Osteocyte (in vitro differentiated cells): ENCODE measurements around the gene NELFE. TPM values are rescaled to one million over a fixed set of nuclear protein-coding genes. Genes with fewer than 3 reads are reported as not detected.
A peak's percentile ranks its signal among the peaks of the same experiment; 100 is the strongest.
"Not testable (repeated sequence)": the region's sequence is repeated elsewhere in the genome, so short reads cannot be mapped to it uniquely, and the experiment has no call there.

Experiments used
- DNase-seq: peaks from one replicate; pipeline ENCODE4 v3.0.0; 2021; ENCODE audit warnings: mixed read lengths; ENCODE audit not compliant: unreplicated experiment; ENCODE audit errors: extremely low spot score
- H3K27ac Mint-ChIP-seq: one replicate; pipeline ENCODE4 v1.8.0; 2021; ENCODE audit warnings: mild to moderate bottlenecking, mixed read lengths; ENCODE audit not compliant: unreplicated experiment
- H3K27me3 Mint-ChIP-seq: one replicate; pipeline ENCODE4 v1.8.0; 2021; ENCODE audit warnings: mixed read lengths; ENCODE audit not compliant: unreplicated experiment
- H3K36me3 Mint-ChIP-seq: one replicate; pipeline ENCODE4 v1.8.0; 2021; ENCODE audit warnings: mixed read lengths; ENCODE audit not compliant: unreplicated experiment
- H3K4me1 Mint-ChIP-seq: one replicate; pipeline ENCODE4 v1.8.0; 2021; ENCODE audit warnings: mixed read lengths; ENCODE audit not compliant: unreplicated experiment
- H3K4me3 Mint-ChIP-seq: one replicate; pipeline ENCODE4 v1.8.0; 2021; ENCODE audit warnings: mild to moderate bottlenecking, moderate library complexity, mixed read lengths; ENCODE audit not compliant: unreplicated experiment
- H3K9me3 Mint-ChIP-seq: one replicate; pipeline ENCODE4 v1.8.0; 2021; ENCODE audit warnings: mixed read lengths; ENCODE audit not compliant: unreplicated experiment
- CTCF ChIP-seq: fragments of 200-600 bp; sonication (generic); IDR thresholded peaks from 2 replicates; pipeline ENCODE4 v1.5.0; 2021; ENCODE audit warnings: antibody characterized with exemption, mild to moderate bottlenecking, moderate library complexity
- long read RNA-seq: library from polyadenylated mRNA; unstranded; transcript quantifications from one replicate; pipeline ENCODE4 v2.0.0, GENCODE V29; 2021
- total RNA-seq: library from RNA; stranded (reverse); gene quantifications from 2 replicates; pipeline ENCODE4 v1.2.1, GENCODE V29; 2021

The NELFE gene
- total RNA-seq = 59.3 and 66.8 TPM in 2 replicates
- long read RNA-seq, transcript NELFE-202 (11 exons, 1,584 nt) = major isoform, 168 of 222 reads
- long read RNA-seq, transcript NELFE-208 (10 exons, 1,543 nt) = minor isoform, 7 of 222 reads
- long read RNA-seq, partial matches to known transcripts = 14 of 222 reads
- long read RNA-seq, other reads (novel, unspliced or antisense) = 32 of 222 reads

- Mint-ChIP-seq H3K27me3 (no peaks in the 10 kb centered on the region), H3K36me3 (peaks cover 48% of the 10 kb centered on the region), H3K4me3 (peak within 1 kb of the TSS; percentile 96), H3K4me1 (peaks cover 23% of the 10 kb centered on the region), H3K27ac (peak within 1 kb of the TSS; percentile 95), H3K9me3 (no peaks in the 10 kb centered on the region)
- no peak for TF ChIP-seq CTCF
- peak; percentile 99 for DNase-seq
Measured at GRCh38 chr6:31958741-31959739, at the start of gene NELFE, which contains the start of gene SKIC2. NELFE (minus strand) TSS chr6:31958971; CDS start chr6:31958446, 525 bp downstream. SKIC2 (plus strand) TSS chr6:31959175; CDS start chr6:31959193, 18 bp downstream.

- H3K4me3 Mint-ChIP-seq, H3K27ac Mint-ChIP-seq, H3K36me3 Mint-ChIP-seq, H3K27me3 Mint-ChIP-seq, H3K9me3 Mint-ChIP-seq, DNase-seq, H3K4me1 Mint-ChIP-seq: not testable (repeated sequence)
Measured at GRCh38 chr6:32008037-32008436, 49.3 kb upstream of the NELFE start.

GRCh38 chr6:32007086-32007485 lies 48.3 kb upstream of the NELFE start:
- DNase-seq, H3K27me3 Mint-ChIP-seq, H3K9me3 Mint-ChIP-seq, H3K4me3 Mint-ChIP-seq, H3K36me3 Mint-ChIP-seq, H3K27ac Mint-ChIP-seq, H3K4me1 Mint-ChIP-seq: not testable (repeated sequence)

- not testable (repeated sequence) for H3K4me3 Mint-ChIP-seq, H3K27ac Mint-ChIP-seq, H3K27me3 Mint-ChIP-seq, H3K9me3 Mint-ChIP-seq, H3K36me3 Mint-ChIP-seq, H3K4me1 Mint-ChIP-seq, DNase-seq
Measured at GRCh38 chr6:32005991-32006529, 47.3 kb upstream of the NELFE start.

GRCh38 chr6:32005538-32005880 lies 46.7 kb upstream of the NELFE start:
- DNase-seq, H3K4me3 Mint-ChIP-seq, H3K27me3 Mint-ChIP-seq, H3K27ac Mint-ChIP-seq, H3K9me3 Mint-ChIP-seq, H3K36me3 Mint-ChIP-seq, H3K4me1 Mint-ChIP-seq: not testable (repeated sequence)

- H3K4me1 Mint-ChIP-seq, H3K9me3 Mint-ChIP-seq, H3K27ac Mint-ChIP-seq, H3K36me3 Mint-ChIP-seq, DNase-seq, H3K4me3 Mint-ChIP-seq, H3K27me3 Mint-ChIP-seq: not testable (repeated sequence)
Measured at GRCh38 chr6:32004864-32005537, 46.2 kb upstream of the NELFE start.

- not testable (repeated sequence) for H3K9me3 Mint-ChIP-seq, H3K36me3 Mint-ChIP-seq, H3K27me3 Mint-ChIP-seq, H3K4me1 Mint-ChIP-seq, H3K27ac Mint-ChIP-seq, DNase-seq, H3K4me3 Mint-ChIP-seq
Measured at GRCh38 chr6:32004393-32004792, 45.6 kb upstream of the NELFE start.

- DNase-seq, H3K9me3 Mint-ChIP-seq, H3K4me1 Mint-ChIP-seq, H3K4me3 Mint-ChIP-seq, H3K36me3 Mint-ChIP-seq, H3K27ac Mint-ChIP-seq, H3K27me3 Mint-ChIP-seq: not testable (repeated sequence)
Measured at GRCh38 chr6:32003301-32003700, 44.5 kb upstream of the NELFE start.

GRCh38 chr6:32002546-32003268 lies 43.9 kb upstream of the NELFE start:
- not testable (repeated sequence) for H3K27me3 Mint-ChIP-seq

GRCh38 chr6:31996385-31996784 lies 37.6 kb upstream of the NELFE start:
- not testable (repeated sequence) for H3K9me3 Mint-ChIP-seq

More at GRCh38 chr6:32002546-32003268, 43.9 kb upstream of the NELFE start:
- H3K4me3 Mint-ChIP-seq, H3K4me1 Mint-ChIP-seq, H3K9me3 Mint-ChIP-seq, H3K36me3 Mint-ChIP-seq, H3K27ac Mint-ChIP-seq, DNase-seq: not testable (repeated sequence)

More at GRCh38 chr6:31996385-31996784, 37.6 kb upstream of the NELFE start:
- H3K4me3 Mint-ChIP-seq, H3K36me3 Mint-ChIP-seq, DNase-seq, H3K4me1 Mint-ChIP-seq, H3K27ac Mint-ChIP-seq, H3K27me3 Mint-ChIP-seq: not testable (repeated sequence)
